Measurements from ENCODE around the gene PDE7B.

The PDE7B gene

GRCh38 chr6:135851442-135852271 is at the start of gene PDE7B:
TSS of gene PDE7B (plus strand) at chr6:135851701.
- DNase-seq (ENCODE audit: low read depth in 2 of 2) = peak; percentile 96

- no peak for DNase-seq (ENCODE audit: low read depth in 2 of 2)
Measured at GRCh38 chr6:135801755-135802465, 49.6 kb upstream of the PDE7B start.

DNA sequence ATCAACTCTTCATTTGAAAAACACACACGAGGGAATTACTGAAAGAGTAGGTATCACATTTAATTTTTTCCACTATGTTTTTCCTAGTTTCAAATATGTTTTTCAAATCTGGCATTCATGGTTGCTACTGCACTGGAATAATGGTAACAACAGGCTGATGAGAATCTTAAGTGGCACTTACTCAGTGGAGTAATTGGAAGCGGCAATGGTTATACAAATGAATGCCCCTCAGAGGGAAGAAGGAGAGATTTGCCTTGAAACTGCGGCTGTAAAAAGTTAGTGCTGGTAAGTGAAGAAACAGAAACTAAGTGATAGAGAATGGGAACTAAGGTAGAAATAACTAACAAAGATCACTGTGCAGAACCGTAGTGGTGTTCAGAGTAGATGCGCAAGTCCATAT is 41.0 kb upstream of the PDE7B start:
- no peak for DNase-seq (ENCODE audit: low read depth in 2 of 2)

DNA sequence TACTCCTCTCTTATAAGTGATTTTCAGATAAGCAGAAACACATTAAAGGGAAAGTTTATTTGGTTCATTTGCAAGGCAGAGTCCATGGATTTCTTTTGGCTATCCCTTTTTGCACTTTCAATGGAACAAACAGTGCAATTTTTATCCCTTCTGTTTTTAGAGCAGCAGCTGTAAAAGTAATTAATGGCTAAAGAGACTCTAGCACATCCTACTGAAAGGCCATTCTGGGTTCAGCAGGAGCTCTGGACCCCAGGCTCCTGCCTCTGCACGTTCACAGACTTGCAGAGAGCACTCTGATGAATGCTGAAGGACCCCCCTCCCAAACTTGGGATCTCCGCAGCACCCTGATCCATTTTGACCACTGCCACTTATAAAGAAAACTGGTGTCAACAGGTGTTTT is 40.3 kb upstream of the PDE7B start:
- DNase-seq (ENCODE audit: low read depth in 2 of 2) = no peak

GRCh38 chr6:135811644-135812526 is 39.6 kb upstream of the PDE7B start:
- DNase-seq (ENCODE audit: low read depth in 2 of 2) = peak in 1 of 2 experiments; percentile 21

DNA sequence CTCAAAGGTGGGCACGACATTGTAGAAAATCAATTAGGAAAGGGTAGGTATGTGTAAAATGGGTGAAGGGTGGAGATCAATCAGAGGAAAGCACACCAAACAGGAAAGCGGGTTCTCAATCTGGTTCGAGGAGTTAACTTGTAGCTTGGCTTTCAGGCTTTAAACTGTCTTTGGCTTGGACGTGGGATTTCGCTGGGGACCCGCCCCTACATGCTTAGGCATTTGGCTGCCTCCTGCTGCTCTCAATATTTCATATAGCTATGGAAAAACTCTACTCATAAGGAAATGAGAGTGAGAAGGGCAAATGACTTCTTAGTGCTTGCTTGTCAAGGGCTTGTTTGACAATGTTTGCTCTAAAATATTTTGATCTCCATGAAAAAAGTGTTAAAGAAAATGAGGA is 38.1 kb upstream of the PDE7B start:
- no peak for DNase-seq (ENCODE audit: low read depth in 2 of 2)

- DNase-seq (ENCODE audit: low read depth in 2 of 2) = no peak
Measured at GRCh38 chr6:135814043-135814442, 37.5 kb upstream of the PDE7B start.

DNA sequence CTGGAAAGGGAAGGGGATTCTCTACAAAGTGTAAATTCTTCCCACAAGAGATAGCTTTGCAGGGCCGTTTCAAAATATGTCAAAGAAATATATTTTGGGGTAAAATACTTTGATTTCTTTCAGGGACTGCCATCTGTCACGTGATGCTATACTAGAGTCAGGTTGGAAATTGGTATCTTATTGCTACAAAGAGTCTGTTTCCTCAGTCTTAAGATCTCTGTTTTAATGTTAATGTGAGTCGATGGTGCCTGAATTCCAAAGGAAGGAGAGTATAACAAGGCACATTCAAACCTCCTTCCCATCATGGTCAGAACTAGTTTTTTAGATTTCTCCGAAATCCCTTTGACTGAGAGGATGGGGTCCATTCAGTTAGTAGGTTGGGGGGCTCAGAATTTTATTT is 36.3 kb upstream of the PDE7B start:
- DNase-seq (ENCODE audit: low read depth in 2 of 2) = no peak

DNA sequence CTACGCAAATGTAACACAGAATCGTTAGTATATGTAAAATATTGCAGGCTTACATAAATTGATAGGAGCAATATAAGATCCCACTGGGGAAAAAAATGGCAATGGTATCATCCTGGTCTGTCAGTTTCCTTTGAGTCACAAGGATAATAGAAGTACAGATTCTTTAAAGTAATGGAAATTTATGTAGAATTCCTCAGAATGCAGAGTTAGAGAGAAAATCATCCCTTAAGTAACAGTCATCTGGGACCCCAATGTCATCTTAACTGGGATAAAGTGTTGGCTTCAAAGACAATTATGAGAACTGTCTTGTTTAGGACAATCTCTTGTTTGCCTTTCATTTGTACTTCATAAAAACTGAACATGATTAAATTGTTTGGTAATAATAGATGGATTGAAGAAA is 34.5 kb upstream of the PDE7B start:
- no peak for DNase-seq (ENCODE audit: low read depth in 2 of 2)

GRCh38 chr6:135819665-135820064 is 31.8 kb upstream of the PDE7B start:
- DNase-seq (ENCODE audit: low read depth in 2 of 2) = no peak

DNA sequence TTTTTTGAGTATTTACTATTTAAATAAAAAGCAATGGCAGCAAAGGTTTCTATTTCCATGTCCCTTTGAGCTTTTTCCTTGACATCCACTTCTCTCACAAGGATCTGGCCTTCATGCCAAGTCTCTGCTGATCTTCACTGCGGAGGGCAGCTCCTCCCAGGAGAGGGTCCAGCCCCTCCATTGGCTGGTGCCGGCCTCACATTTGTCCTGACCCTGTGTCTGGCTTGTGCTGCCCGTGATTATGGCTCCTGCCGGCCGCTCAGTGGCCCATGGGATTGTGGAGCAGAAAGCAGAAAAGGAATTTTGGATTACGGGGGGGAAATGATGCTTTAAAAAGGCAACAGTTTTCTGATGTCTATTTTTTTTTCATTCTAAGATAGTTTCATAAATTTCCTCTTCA is 31.2 kb upstream of the PDE7B start:
- DNase-seq (ENCODE audit: low read depth in 2 of 2) = no peak

- DNase-seq (ENCODE audit: low read depth in 2 of 2) = no peak
Measured at GRCh38 chr6:135823851-135824250, 27.6 kb upstream of the PDE7B start.

GRCh38 chr6:135826236-135826804 is 25.2 kb upstream of the PDE7B start:
- no peak for DNase-seq (ENCODE audit: low read depth in 2 of 2)

DNA sequence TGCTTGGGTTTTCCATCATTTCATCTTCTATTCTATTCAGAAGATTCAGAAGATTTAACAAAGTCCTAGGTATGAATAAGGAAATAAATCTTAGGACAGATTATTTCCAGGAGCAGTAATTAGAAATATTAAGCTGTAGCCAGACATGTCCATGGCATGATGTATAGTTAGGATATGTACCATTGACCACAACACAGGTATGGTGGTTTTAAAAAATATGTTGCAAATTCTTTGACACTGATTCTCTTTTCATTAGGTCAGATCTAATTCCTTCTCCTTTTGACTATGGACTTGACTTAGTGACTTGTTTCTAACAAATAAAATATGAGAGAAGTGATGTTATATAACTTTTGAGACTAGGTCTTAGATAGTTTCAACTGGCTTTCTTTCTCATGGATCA is 23.5 kb upstream of the PDE7B start:
- DNase-seq (ENCODE audit: low read depth in 2 of 2) = peak in 1 of 2 experiments; percentile 24

DNA sequence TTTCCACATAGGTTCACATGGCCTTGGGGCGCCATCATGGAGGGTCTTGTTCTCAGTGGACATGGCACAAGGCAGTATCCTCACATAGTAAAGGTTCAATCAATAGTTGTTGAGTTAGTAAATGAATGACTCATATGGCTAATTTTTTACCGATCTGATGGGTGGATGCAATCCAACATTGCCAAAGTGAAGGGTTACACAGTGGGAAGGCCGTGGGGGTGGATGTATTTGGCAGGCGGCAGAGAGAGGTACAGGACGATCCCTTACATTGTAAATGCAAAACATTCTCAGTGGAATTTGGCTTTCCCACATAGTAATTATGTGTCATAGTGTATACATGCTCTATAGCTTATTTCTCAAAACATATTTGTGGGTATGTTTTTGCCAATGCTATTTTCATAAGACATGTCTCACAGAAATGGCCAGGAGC is 21.0 kb upstream of the PDE7B start:
- peak; percentile 78 for DNase-seq (ENCODE audit: low read depth in 2 of 2)

- no peak for DNase-seq (ENCODE audit: low read depth in 2 of 2)
Measured at GRCh38 chr6:135831016-135831415, 20.5 kb upstream of the PDE7B start.

- no peak for DNase-seq (ENCODE audit: low read depth in 2 of 2)
Measured at GRCh38 chr6:135832166-135832565, 19.3 kb upstream of the PDE7B start.

- DNase-seq (ENCODE audit: low read depth in 2 of 2) = no peak
Measured at GRCh38 chr6:135833771-135834170, 17.7 kb upstream of the PDE7B start.

GRCh38 chr6:135837735-135838449 is 13.6 kb upstream of the PDE7B start:
- no peak for DNase-seq (ENCODE audit: low read depth in 2 of 2)

GRCh38 chr6:135839121-135839520 is 12.4 kb upstream of the PDE7B start:
- no peak for DNase-seq (ENCODE audit: low read depth in 2 of 2)
